ENCODE measurements around the gene GPX4. TPM values are rescaled to one million over a fixed set of nuclear protein-coding genes. Genes with fewer than 3 reads are reported as not detected.

The GPX4 gene
- total RNA-seq, 1 donor from 2014 or later = 213 TPM

DNA sequence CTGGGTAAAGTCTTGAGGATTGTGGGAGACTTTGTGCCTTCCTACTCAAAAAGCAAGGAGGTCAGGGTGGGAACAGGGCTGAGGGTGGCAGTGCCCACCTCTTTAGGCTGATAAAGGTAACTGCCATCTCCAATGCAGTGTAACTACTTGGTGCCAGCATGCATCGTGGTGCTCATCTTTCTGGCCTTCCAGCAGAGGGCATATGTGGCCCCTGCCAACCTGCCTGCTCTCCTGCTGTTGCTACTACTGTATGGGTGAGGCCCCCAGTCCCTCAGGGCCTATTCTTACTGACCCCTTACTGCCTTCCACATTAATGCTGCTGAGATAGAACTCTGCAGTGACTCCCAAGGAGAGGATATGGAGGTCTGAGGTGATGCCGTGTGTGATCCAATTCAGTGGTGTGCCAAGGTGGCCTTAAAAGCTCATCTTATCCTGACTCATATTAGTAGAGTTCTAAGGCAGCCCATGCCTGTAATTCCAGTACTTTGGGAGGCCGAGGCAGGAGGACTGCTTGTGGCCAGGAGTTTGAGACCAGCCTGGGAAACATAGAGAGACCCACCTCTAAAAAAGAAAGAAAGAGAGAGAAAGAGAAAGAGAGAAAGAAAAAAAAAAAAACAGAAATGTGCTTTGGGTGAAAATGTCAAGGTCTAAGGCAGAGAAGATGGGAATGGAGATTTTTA lies 46.5 kb upstream of the GPX4 start:
- no peak for DNase-seq

DNA sequence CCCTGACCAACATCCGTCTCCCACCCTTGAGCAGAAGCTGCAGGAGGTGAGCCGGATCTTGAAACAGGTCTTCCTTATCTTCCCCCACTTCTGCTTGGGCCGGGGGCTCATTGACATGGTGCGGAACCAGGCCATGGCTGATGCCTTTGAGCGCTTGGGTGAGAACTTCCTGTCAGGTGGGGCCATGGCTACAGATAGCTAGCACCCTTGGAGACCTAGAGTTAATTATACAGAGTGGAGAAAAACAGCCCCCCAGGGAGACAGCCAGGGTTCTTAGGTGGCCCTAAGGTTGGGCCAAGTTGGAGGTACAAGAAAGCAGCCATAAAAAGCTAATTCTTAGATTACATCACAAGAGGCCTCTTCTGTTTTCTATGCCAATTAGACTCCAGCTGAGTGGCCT lies 45.7 kb upstream of the GPX4 start:
- DNase-seq = no peak
- POLR2A ChIA-PET = interaction anchor here (0.5 to 3.6 kb wide), 9 partner anchors 9 to 211 kb away, joined by 3 to 25 read pairs (median 6); partner anchors contain the start of genes ABCA7, ARHGAP45 and CIRBP
- peaks cover 23% of the 10 kb centered on the region for H3K4me1 Mint-ChIP-seq

More for the DNA sequence above, 46.5 kb upstream of the GPX4 start:
- intact Hi-C loops (cut with micrococcal nuclease) = loop anchor here (2.0 kb wide), 2 partner anchors 17 to 29 kb away; partner anchors contain the start of gene ABCA7
- Mint-ChIP-seq H3K36me3 (ENCODE audit: low read depth) (peaks cover 52% of the 10 kb centered on the region), H3K4me3 (no peak overlapping the region), H3K9me3 (peaks cover 6% of the 10 kb centered on the region), H3K27ac (peak overlapping the region; percentile 83), H3K27me3 (no peaks in the 10 kb centered on the region), H3K4me1 (peaks cover 23% of the 10 kb centered on the region)
- ChIA-PET POLR2A (interaction anchor here (0.5 to 3.6 kb wide), 11 partner anchors 10 to 212 kb away, joined by 3 to 25 read pairs (median 5); partner anchors contain the start of genes ABCA7, ARHGAP45 and CIRBP), CTCF (interaction anchor here (0.6 to 2.6 kb wide), 6 partner anchors 9 to 56 kb away, joined by 3 to 13 read pairs (median 4); partner anchors contain the start of genes ARHGAP45 and GPX4)
- TF ChIP-seq, protein P1, sequence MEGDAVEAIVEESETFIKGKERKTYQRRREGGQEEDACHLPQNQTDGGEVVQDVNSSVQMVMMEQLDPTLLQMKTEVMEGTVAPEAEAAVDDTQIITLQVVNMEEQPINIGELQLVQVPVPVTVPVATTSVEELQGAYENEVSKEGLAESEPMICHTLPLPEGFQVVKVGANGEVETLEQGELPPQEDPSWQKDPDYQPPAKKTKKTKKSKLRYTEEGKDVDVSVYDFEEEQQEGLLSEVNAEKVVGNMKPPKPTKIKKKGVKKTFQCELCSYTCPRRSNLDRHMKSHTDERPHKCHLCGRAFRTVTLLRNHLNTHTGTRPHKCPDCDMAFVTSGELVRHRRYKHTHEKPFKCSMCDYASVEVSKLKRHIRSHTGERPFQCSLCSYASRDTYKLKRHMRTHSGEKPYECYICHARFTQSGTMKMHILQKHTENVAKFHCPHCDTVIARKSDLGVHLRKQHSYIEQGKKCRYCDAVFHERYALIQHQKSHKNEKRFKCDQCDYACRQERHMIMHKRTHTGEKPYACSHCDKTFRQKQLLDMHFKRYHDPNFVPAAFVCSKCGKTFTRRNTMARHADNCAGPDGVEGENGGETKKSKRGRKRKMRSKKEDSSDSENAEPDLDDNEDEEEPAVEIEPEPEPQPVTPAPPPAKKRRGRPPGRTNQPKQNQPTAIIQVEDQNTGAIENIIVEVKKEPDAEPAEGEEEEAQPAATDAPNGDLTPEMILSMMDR (IDR thresholded peaks at IDR 0.05) = no peak
- ATAC-seq (ENCODE audit: low read depth) = peak; percentile 70

DNA sequence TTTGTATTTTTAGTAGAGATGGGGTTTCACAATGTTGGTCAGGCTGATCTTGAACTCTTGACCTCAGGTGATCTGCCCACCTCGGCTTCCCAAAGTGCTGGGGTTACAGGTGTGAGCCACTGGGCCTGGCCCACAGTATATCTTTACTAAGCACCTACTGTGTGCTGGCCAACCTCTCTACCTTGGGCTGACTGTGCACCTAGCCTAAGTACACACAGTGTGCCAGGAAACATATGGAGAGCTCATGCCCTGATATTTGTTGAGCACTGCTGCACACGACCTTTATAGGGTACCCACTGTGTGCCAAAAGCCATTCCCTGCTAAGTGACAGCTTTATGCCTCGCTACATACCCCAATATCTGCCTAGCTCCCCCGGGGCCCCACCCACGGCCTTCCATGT lies 43.1 kb upstream of the GPX4 start:
- H3K4me1 Mint-ChIP-seq = peaks cover 39% of the 10 kb centered on the region
- no peak overlapping the region for H3K4me3 Mint-ChIP-seq
- ChIA-PET POLR2A (interaction anchor here (0.6 to 1.4 kb wide), 6 partner anchors 12 to 146 kb away, joined by 3 to 9 read pairs (median 3); no protein-coding TSS in a partner anchor), CTCF (no interaction called here)
- H3K36me3 Mint-ChIP-seq (ENCODE audit: low read depth) = peaks cover 36% of the 10 kb centered on the region
- DNase-seq (no peak), ATAC-seq (ENCODE audit: low read depth) (no peak)
- no peak overlapping the region for H3K27ac Mint-ChIP-seq
- peaks cover 6% of the 10 kb centered on the region for H3K9me3 Mint-ChIP-seq
- H3K27me3 Mint-ChIP-seq = no peaks in the 10 kb centered on the region
- intact Hi-C loops (cut with micrococcal nuclease) = no loop called here
- TF ChIP-seq, protein P1 (IDR thresholded peaks at IDR 0.05) = no peak

More for the DNA sequence above, 45.7 kb upstream of the GPX4 start:
- H3K4me3 Mint-ChIP-seq = no peak overlapping the region
- peaks cover 6% of the 10 kb centered on the region for H3K9me3 Mint-ChIP-seq
- intact Hi-C loops (cut with micrococcal nuclease) = no loop called here
- CTCF ChIA-PET = interaction anchor here (0.6 to 2.6 kb wide), 5 partner anchors 9 to 55 kb away, joined by 3 to 13 read pairs (median 5); partner anchors contain the start of genes ARHGAP45 and GPX4
- peak; percentile 38 for ATAC-seq (ENCODE audit: low read depth)
- peak overlapping the region; percentile 83 for H3K27ac Mint-ChIP-seq
- H3K36me3 Mint-ChIP-seq (ENCODE audit: low read depth) = peaks cover 49% of the 10 kb centered on the region
- TF ChIP-seq, protein P1 (IDR thresholded peaks at IDR 0.05) = no peak
- no peaks in the 10 kb centered on the region for H3K27me3 Mint-ChIP-seq

DNA sequence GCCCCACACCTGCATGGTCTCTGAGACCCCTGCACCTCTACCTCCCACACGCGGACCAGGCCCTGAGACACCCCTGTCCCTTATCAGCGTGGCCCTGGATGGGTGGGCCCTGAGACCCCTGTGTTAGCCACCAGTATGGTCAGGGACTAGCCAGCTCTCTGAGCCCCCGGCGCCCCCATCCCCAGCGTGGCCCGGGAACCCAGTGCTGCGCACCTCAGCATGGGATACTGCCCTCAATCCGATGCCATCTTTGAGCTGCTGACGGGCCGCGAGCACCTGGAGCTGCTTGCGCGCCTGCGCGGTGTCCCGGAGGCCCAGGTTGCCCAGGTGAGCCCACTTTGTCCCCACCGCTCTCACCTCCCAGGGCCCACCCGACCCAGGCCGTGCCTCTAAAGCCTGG lies 41.8 kb upstream of the GPX4 start:
- DNase-seq = no peak
- H3K4me3 Mint-ChIP-seq = no peak overlapping the region
- intact Hi-C loops (cut with micrococcal nuclease) = no loop called here
- no peaks in the 10 kb centered on the region for H3K9me3 Mint-ChIP-seq
- peaks cover 24% of the 10 kb centered on the region for H3K36me3 Mint-ChIP-seq (ENCODE audit: low read depth)
- no peak for ATAC-seq (ENCODE audit: low read depth)
- TF ChIP-seq, protein P1 (IDR thresholded peaks at IDR 0.05) = no peak
- no peak overlapping the region for H3K27ac Mint-ChIP-seq
- ChIA-PET POLR2A (interaction anchor here (0.5 to 1.2 kb wide), 2 partner anchors 14 to 22 kb away, joined by 3 to 5 read pairs; partner anchors contain the start of gene ABCA7), CTCF (interaction anchor here (1.0 kb wide), 1 partner anchor 51 kb away, joined by 3 read pairs; no protein-coding TSS in a partner anchor)
- H3K27me3 Mint-ChIP-seq = no peaks in the 10 kb centered on the region
- peaks cover 42% of the 10 kb centered on the region for H3K4me1 Mint-ChIP-seq
